Measurements from ENCODE around the gene PALMD.

- TF ChIP-seq CTCF (IDR thresholded peaks at IDR 0.05) = no peak
- TF ChIP-seq TCF7L2 (IDR thresholded peaks at IDR 0.05; ENCODE audit: low read depth, low read length) = no peak
- no peak for TF ChIP-seq SIN3A (IDR thresholded peaks at IDR 0.05; ENCODE audit: borderline replicate concordance, insufficient read depth, low read depth, low read length)
- no peak for TF ChIP-seq REST (IDR thresholded peaks at IDR 0.05; ENCODE audit: insufficient read depth in 1 of 2, low read depth in 2 of 2, low read length in 1 of 2)
These were observed 6.5 kb upstream of the PALMD start for GRCh38 chr1:99639408-99639807.

Data from Panc1 (cell line).